GM18498 (cell line): Measurements from ENCODE around the gene RGL1.

ENCODE experiments used
- ATAC-seq: cut with Tn5 transposase; IDR thresholded peaks from one replicate; pipeline ENCODE4 v1.9.1; 2021; ENCODE audit warnings: mild to moderate bottlenecking, moderate library complexity; ENCODE audit not compliant: unreplicated experiment

RGL1 gene

GRCh38 chr1:183942933-183943693, 138.2 kb downstream of the RGL1 start:
- ATAC-seq, result peak; percentile 92

GRCh38 chr1:183945428-183946319, 140.8 kb downstream of the RGL1 start:
- no peak for ATAC-seq

GRCh38 chr1:183946320-183946613, 141.3 kb downstream of the RGL1 start:
- ATAC-seq, result no peak

GRCh38 chr1:183947988-183948387, 143.1 kb downstream of the RGL1 start:
- no peak for ATAC-seq

GRCh38 chr1:183952101-183952500, 147.2 kb downstream of the RGL1 start:
- no peak for ATAC-seq

- ATAC-seq, result no peak
Observed at GRCh38 chr1:183953031-183953430, 148.1 kb downstream of the RGL1 start.

GRCh38 chr1:183954496-183954895, 149.6 kb downstream of the RGL1 start:
- no peak for ATAC-seq

GRCh38 chr1:183956559-183957188, 151.8 kb downstream of the RGL1 start:
- ATAC-seq, result peak; percentile 99

GRCh38 chr1:183957216-183957830, 152.4 kb downstream of the RGL1 start:
- ATAC-seq, result peak; percentile 1

GRCh38 chr1:183958958-183959357, 154.0 kb downstream of the RGL1 start:
- no peak for ATAC-seq

- no peak for ATAC-seq
Observed at GRCh38 chr1:183961132-183961531, 156.2 kb downstream of the RGL1 start.

GRCh38 chr1:183962903-183963302, 158.0 kb downstream of the RGL1 start:
- ATAC-seq, result no peak

GRCh38 chr1:183965726-183966125, 160.8 kb downstream of the RGL1 start:
- ATAC-seq, result no peak

- ATAC-seq, result no peak
Observed at GRCh38 chr1:183966487-183966886, 161.6 kb downstream of the RGL1 start.

- ATAC-seq, result no peak
Observed at GRCh38 chr1:183967914-183968313, 163.0 kb downstream of the RGL1 start.

- ATAC-seq, result no peak
Observed at GRCh38 chr1:183968386-183968785, 163.5 kb downstream of the RGL1 start.

- no peak for ATAC-seq
Observed at GRCh38 chr1:183970516-183971300, 165.8 kb downstream of the RGL1 start.

GRCh38 chr1:183975651-183976050, 170.7 kb downstream of the RGL1 start:
- no peak for ATAC-seq

GRCh38 chr1:183977717-183978116, 172.8 kb downstream of the RGL1 start:
- ATAC-seq, result no peak
